Muscle layer of colon (tissue), 2 donors: ENCODE results near the gene SPRYD7.
"Not testable (repeated sequence)": the region's sequence is repeated elsewhere in the genome, so short reads cannot be mapped to it uniquely, and the experiment has no call there.

Experiments
- H3K27ac ChIP-seq: one replicate; pipeline ENCODE4 v1.7.0; 2013; ENCODE audit warnings: low read depth, mild to moderate bottlenecking, low read length, moderate library complexity
- H3K27me3 ChIP-seq, 2 donors: one replicate each; pipeline ENCODE4 v1.7.0; 2013; ENCODE audit warnings: low read length in 2 of 2, mild to moderate bottlenecking in 2 of 2; ENCODE audit not compliant: insufficient read depth in 2 of 2, control insufficient read depth in 1 of 2
- H3K36me3 ChIP-seq: one replicate; pipeline ENCODE4 v1.7.0; 2013; ENCODE audit warnings: mild to moderate bottlenecking, low read length; ENCODE audit not compliant: insufficient read depth
- H3K4me1 ChIP-seq: one replicate; pipeline ENCODE4 v1.7.0; 2013; ENCODE audit warnings: mild to moderate bottlenecking, low read length; ENCODE audit not compliant: insufficient read depth
- H3K4me3 ChIP-seq, 2 donors: one replicate each; pipeline ENCODE4 v1.7.0; 2013; ENCODE audit warnings: low read length in 2 of 2, low read depth in 1 of 2, mild to moderate bottlenecking in 1 of 2, moderate library complexity in 1 of 2
- H3K9ac ChIP-seq: one replicate; pipeline ENCODE4 v1.7.0; 2013; ENCODE audit warnings: low read length
- H3K9me3 ChIP-seq: one replicate; pipeline ENCODE4 v1.7.0; 2013; ENCODE audit warnings: mild to moderate bottlenecking, low read length
- donor health status: abdominal sarcoma.
- donor health status: Adenocarcinoma of cecum.

Gene SPRYD7

GRCh38 chr13:49932066-49932465, 4.1 kb downstream of the SPRYD7 start:
- no peak overlapping the region for H3K9ac ChIP-seq
- no peaks in the 10 kb centered on the region for H3K27me3 ChIP-seq
- H3K9me3 ChIP-seq, result no peaks in the 10 kb centered on the region
- H3K27ac ChIP-seq, result no peak overlapping the region
- no peak overlapping the region for H3K4me3 ChIP-seq
- H3K36me3 ChIP-seq, result peaks cover 6% of the 10 kb centered on the region
- peaks cover 13% of the 10 kb centered on the region for H3K4me1 ChIP-seq

GRCh38 chr13:49927755-49928154, 8.4 kb downstream of the SPRYD7 start:
- no peaks in the 10 kb centered on the region for H3K4me1 ChIP-seq
- no peak overlapping the region for H3K9ac ChIP-seq
- H3K9me3 ChIP-seq, result no peaks in the 10 kb centered on the region
- H3K27ac ChIP-seq, result no peak overlapping the region
- peaks cover 12% of the 10 kb centered on the region for H3K36me3 ChIP-seq
- H3K27me3 ChIP-seq, result no peaks in the 10 kb centered on the region
- H3K4me3 ChIP-seq, result no peak overlapping the region

- Histone ChIP-seq H3K9me3 (no peaks in the 10 kb centered on the region), H3K27me3 (no peaks in the 10 kb centered on the region), H3K4me1 (no peaks in the 10 kb centered on the region), H3K27ac (no peak overlapping the region), H3K4me3 (no peak overlapping the region), H3K36me3 (peaks cover 19% of the 10 kb centered on the region), H3K9ac (no peak overlapping the region)
Observed at GRCh38 chr13:49925881-49926418, 10.2 kb downstream of the SPRYD7 start.

- Histone ChIP-seq H3K27me3 (no peaks in the 10 kb centered on the region), H3K9ac (no peak overlapping the region), H3K27ac (no peak overlapping the region), H3K36me3 (peaks cover 16% of the 10 kb centered on the region), H3K4me1 (no peaks in the 10 kb centered on the region), H3K4me3 (no peak overlapping the region), H3K9me3 (no peaks in the 10 kb centered on the region)
Observed at GRCh38 chr13:49922301-49922700, 13.8 kb downstream of the SPRYD7 start.

- H3K36me3 ChIP-seq, result not testable (repeated sequence)
Observed at GRCh38 chr13:49920969-49921368, 15.2 kb downstream of the SPRYD7 start.

GRCh38 chr13:49918106-49918505, 18.0 kb downstream of the SPRYD7 start:
- H3K9ac ChIP-seq, H3K36me3 ChIP-seq, H3K4me3 ChIP-seq, H3K9me3 ChIP-seq, H3K27me3 ChIP-seq, H3K4me1 ChIP-seq, H3K27ac ChIP-seq: not testable (repeated sequence)

More at GRCh38 chr13:49920969-49921368, 15.2 kb downstream of the SPRYD7 start:
- not testable (repeated sequence) for H3K4me1 ChIP-seq, H3K9me3 ChIP-seq, H3K27me3 ChIP-seq, H3K4me3 ChIP-seq, H3K27ac ChIP-seq, H3K9ac ChIP-seq

- H3K27me3 ChIP-seq, result no peaks in the 10 kb centered on the region
- no peaks in the 10 kb centered on the region for H3K4me1 ChIP-seq
- no peaks in the 10 kb centered on the region for H3K9me3 ChIP-seq
- H3K4me3 ChIP-seq, result no peak overlapping the region
- peaks cover 6% of the 10 kb centered on the region for H3K36me3 ChIP-seq
- H3K27ac ChIP-seq, result no peak overlapping the region
- no peak overlapping the region for H3K9ac ChIP-seq
Observed at GRCh38 chr13:49914947-49915346, 21.2 kb downstream of the SPRYD7 start.

GRCh38 chr13:49908637-49909036, 27.5 kb downstream of the SPRYD7 start:
- Histone ChIP-seq H3K9ac (no peak overlapping the region), H3K27ac (no peak overlapping the region), H3K4me3 (no peak overlapping the region), H3K27me3 (no peaks in the 10 kb centered on the region), H3K36me3 (peaks cover 6% of the 10 kb centered on the region), H3K9me3 (no peaks in the 10 kb centered on the region), H3K4me1 (no peaks in the 10 kb centered on the region)

GRCh38 chr13:49904729-49905456, 31.2 kb downstream of the SPRYD7 start:
- Histone ChIP-seq H3K9ac (no peak overlapping the region), H3K4me1 (no peaks in the 10 kb centered on the region), H3K27me3 (no peaks in the 10 kb centered on the region), H3K36me3 (no peaks in the 10 kb centered on the region), H3K27ac (no peak overlapping the region), H3K9me3 (no peaks in the 10 kb centered on the region), H3K4me3 (no peak overlapping the region)

GRCh38 chr13:49898792-49899191, 37.3 kb downstream of the SPRYD7 start:
- Histone ChIP-seq H3K4me3 (no peak overlapping the region), H3K4me1 (no peaks in the 10 kb centered on the region), H3K36me3 (no peaks in the 10 kb centered on the region), H3K9me3 (no peaks in the 10 kb centered on the region), H3K9ac (no peak overlapping the region), H3K27ac (no peak overlapping the region), H3K27me3 (no peaks in the 10 kb centered on the region)

- H3K4me1 ChIP-seq, result no peaks in the 10 kb centered on the region
- H3K9ac ChIP-seq, result no peak overlapping the region
- H3K36me3 ChIP-seq, result no peaks in the 10 kb centered on the region
- no peaks in the 10 kb centered on the region for H3K9me3 ChIP-seq
- H3K4me3 ChIP-seq, result no peak overlapping the region
- no peaks in the 10 kb centered on the region for H3K27me3 ChIP-seq
- no peak overlapping the region for H3K27ac ChIP-seq
Observed at GRCh38 chr13:49897713-49898112, 38.4 kb downstream of the SPRYD7 start.

- H3K36me3 ChIP-seq, result no peaks in the 10 kb centered on the region
- H3K27me3 ChIP-seq, result no peaks in the 10 kb centered on the region
- H3K9ac ChIP-seq, result no peak overlapping the region
- H3K9me3 ChIP-seq, result no peaks in the 10 kb centered on the region
- no peaks in the 10 kb centered on the region for H3K4me1 ChIP-seq
- H3K27ac ChIP-seq, result no peak overlapping the region
- no peak overlapping the region for H3K4me3 ChIP-seq
Observed at GRCh38 chr13:49895826-49896225, 40.3 kb downstream of the SPRYD7 start.
